NCI-H1105 treated with DMSO at 0.1 percent for 48 hours (cell line): ENCODE data around the gene CD247.

Experiments used
- DNase-seq: peaks from one replicate; lab custom pipeline; 2025; lab: John Stamatoyannopoulos, UW

CD247 gene

GRCh38 chr1:167542109-167543032 lies 24.0 kb upstream of the CD247 start:
- peak; percentile 51 for DNase-seq

GRCh38 chr1:167541610-167542009 lies 23.3 kb upstream of the CD247 start:
- DNase-seq, result no peak

DNA sequence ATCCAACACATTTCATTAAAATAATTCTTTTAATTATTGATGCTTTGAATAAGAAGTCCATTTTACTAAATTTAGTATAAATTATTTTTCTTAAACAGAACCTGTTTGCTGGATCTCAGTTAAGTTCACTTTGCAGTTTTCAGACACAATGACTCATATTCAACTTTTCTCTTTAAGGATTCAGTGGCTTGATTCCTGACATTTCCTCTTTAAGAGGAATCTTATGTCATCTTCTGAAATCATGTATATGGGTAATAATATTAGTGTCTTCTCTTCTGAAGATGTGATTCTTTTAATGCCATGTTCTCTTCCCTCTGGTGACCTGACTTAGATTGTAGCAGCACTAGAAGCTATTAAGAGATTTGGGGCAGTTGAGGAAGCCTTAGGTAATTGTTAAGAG lies 22.7 kb upstream of the CD247 start:
- no peak for DNase-seq

- DNase-seq, result no peak
Measured at GRCh38 chr1:167538657-167539056, 20.3 kb upstream of the CD247 start.

DNA sequence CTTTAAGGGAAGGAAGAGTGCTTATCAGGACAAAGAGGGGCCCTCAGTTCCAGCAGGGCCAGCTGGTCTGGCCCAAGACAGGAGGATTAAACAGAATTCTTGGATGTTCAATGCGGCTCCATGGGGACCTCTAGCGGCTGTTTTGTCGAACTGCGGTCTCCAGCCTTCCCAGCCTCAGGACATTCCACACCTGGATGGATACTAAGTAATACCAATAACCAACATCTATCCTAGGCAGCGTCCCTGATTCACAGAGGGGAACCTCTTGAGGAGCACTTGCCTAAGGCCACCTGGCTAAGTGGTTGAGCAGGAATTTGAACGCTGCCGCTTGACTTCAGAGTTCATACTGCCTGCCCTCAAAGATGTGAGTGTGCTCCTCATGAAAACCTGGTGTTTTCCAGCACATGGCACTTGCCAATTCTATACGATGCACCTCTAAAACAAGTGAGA lies 15.5 kb upstream of the CD247 start:
- DNase-seq, result peak; percentile 38

DNA sequence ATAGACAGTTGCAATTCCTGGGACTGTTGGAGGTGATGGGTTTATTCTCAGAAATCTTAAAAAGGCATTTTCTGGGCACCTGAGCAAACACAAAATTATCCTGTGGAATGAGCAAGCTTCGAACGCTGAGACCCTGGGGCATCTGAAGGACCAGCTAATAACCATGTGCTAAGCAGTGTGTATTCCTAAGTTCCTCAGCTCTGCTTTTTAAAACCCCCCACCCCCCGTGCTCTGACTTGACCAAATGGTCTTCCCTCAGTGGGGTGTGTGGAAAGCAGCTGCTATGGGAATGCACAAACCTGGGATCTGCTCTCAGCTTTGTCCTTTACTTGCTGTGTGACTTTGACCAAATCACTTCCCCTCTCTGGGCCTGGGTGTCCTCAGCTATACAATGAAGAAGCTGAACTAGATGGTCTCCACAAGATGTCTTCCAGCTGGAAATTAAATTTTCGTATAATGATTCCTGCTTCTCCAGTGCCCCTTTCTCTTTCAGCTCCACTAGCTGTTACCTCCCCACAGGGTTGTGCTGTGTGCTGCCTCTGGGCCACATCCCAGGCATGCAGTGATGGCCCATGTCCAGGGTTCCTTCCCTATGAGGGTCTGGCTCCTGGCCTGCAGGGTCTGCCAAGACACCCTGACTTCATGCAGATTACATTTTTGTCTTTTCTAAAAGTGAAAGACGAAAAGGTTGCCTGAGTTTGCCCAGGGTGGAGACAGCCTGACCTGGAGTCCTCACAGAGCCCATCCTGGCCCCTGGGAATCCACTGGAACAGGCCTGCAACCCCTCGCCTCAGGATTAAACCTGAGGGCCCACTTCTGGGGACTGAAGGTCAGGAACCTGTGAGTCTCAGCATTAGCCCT lies 14.9 kb upstream of the CD247 start:
- no peak for DNase-seq

- no peak for DNase-seq
Measured at GRCh38 chr1:167532375-167532774, 14.0 kb upstream of the CD247 start.

DNA sequence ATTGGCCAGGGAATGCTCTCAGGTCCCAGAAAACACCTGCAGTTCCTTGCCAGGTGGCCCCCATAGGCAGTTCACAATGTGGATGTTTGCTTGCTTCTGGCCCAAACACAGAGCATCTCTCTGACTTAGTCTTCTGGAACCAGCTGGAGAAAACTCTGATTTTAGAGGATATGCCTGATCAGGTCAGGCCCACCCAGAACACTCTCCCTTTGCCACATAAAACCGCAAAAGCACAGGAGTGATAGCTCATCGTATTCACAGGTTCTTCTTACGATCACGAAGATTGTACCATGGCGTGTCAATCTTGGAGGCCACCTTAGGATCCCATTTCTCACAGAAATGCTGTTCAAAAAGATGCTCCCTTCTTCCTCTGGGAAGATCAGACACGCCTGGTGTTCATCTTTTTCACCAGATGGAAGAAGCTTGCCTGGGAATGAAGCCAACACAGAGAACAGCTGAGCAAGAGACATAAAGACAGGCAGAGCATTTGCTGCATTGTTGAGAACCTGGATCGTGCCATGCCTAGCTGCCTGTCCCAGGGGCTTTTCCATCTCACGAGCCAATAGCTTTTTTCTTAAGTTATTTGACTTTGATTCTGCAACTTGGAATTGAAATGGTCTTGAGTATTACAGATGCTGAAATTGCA lies 11.6 kb upstream of the CD247 start:
- DNase-seq, result peak; percentile 66

DNA sequence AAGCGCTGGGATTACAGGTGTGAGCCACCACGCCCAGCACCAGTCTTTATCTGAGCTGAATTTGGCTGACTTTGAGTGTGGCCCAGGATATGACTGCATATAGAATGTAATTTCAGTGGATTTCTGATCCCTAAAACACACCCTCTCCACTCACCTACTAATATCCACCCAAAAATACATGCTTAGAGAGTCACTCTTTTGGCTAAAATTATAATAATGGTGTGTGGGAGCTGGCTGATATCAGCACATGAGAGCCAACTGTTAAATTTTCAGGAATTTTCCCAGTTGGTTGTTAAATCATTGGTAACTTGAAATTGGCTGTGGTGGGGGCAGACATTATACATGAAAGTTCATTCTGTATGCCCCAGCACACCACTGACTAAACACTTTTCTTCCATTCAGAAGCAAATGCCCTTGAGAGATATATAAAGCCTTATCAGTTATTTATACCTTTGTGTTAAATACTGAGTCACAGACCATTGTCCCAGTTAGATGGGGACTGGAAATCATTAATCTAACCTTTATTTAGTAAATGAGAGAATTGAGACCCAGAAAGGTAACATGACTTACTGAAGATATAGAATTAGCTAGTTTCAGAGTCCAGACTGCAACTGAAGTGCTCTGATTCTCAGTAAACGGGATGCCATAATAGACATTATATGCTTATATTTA lies 9.9 kb upstream of the CD247 start:
- DNase-seq, result no peak

DNA sequence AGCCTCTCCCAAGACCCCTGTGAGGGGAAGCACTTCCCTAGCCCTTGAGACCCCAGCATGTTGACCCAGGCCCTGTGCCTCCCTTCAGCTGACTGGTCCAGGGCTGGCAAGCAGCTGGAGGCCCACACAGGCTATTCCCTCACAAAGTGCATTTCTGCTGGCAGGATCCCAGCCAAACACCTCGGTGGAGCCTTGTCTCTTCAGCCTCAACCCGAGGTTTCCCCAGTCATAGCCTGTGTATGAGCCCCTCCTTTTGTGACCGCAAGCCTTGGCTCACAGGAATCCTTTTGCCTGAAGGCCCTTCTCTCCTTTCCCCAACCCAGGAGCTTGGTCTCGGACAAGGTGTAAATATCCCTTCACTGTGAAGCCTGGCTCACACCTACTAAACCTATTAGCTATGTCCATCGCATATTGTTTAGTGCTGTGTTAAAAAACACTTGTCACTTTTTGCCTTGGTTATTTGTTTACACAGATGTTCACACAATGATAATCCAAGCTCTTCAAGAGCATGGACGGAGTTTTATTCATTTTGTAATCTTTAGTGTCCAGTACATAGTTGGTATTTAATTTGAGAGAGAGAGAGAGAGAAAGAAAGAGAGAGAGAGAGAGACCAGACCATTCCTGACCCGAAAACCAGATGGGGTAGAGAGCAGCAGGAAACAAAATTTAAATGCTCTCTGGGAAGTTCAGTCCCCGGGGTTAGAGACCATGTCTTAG lies 8.5 kb upstream of the CD247 start:
- DNase-seq, result no peak

- DNase-seq, result no peak
Measured at GRCh38 chr1:167524651-167525050, 6.3 kb upstream of the CD247 start.

GRCh38 chr1:167522246-167522645 lies 3.9 kb upstream of the CD247 start:
- DNase-seq, result no peak

GRCh38 chr1:167520711-167521206 lies 2.4 kb upstream of the CD247 start:
- no peak for DNase-seq

DNA sequence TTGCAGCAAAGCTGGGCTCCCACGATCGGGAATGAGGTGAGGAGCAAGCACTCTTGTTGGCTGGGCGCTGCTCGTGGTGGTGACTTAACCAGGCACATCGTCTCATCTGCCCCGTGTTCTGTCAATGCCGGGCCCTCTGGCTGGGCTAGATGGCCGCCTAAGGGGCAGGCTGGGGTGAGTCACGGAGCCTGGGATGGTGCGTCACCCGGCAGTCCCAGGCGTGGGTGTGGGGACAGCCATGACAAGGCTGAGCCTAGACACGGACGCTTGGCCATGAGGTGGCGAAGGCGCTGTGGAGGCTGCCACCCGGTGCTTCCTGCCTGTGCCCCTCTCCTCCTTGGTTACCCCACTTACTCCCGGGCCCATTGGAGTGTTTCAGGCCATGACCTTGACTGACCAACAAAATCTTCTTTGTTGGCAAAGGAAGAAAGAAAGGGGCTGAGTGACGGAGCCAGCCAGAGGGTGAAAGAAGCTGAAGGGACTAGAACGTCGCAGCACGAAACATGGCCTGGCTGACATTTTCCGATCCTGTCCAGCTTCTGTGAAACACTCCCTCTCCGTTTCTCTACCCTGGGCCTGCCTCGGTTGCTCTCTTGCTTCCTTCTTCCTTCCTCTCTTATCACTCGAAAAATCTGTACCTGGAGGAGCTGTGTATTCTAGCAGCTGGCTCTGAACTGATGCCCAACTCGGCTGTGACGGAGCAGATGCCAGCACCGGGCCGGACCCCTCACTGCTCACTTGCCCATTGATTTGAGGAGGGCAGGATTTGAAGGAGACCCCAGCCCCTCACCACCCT lies 596 bp downstream of the CD247 start:
- DNase-seq, result no peak

DNA sequence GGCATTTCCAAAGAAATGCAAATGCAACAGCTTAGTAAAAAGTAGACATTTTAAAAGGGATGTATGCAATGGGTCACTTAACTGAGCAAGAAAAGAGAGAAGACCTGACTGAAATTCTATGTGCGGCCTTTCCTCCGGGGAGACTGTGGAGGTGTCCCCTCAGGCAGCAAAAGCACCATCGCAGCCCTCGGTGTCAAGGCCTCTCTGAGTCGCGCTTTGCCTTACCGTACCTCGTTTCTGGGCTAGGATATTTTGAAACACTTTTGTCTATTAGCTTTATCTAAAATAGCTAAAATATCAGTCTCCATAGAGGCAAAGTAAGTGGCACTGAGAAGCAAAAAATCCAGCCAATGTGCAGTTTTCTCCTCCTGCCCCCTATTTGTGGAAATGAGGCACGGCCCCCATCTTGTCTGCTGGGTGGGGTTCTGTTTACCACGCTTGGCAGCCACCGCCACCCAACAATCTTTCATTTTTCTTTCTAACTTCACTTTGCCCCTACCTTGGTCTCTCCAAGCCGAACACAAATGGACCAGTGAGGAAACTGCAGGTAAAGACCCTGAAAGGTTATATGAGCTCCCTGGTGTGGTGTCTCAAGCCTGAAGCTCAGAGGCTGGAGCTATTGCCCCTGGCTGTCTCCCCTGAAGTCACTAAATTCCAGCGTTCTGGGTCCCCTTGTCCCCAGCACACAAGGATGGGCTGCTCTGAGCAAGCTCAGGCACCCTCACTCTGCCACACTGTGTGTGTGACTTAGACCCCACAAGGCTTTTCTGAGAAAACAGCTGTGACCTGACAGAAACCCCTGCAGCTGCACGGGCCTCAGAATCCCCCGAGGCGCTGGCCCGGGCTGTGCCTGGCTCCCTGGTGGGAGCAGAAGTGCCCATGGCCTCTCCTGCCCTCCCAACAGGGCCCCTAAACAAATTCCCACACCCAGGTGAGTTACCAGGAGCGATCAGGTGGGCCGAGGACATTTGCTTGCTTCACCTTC lies 1.6 kb downstream of the CD247 start:
- DNase-seq, result no peak

DNA sequence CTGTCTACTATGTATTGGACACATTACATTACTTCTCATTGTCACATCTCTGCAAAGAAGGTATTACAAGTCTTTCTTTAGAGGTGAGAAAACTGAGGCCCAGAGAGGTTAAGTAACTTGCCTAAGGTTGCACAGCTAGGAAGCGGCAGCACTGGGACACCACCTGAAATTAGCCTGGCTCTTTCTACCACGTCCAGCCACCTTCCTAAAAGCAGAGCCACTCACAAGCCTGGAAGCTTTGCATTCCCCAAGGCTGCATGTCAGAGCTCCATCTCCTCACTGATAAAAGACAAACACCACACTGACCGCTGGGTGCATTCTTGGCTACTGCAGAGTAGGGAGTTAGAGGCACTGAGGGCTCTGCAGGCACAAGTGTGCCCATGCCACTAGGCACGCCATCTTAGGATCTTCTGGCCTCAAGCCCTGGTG lies 2.4 kb downstream of the CD247 start:
- no peak for DNase-seq

DNA sequence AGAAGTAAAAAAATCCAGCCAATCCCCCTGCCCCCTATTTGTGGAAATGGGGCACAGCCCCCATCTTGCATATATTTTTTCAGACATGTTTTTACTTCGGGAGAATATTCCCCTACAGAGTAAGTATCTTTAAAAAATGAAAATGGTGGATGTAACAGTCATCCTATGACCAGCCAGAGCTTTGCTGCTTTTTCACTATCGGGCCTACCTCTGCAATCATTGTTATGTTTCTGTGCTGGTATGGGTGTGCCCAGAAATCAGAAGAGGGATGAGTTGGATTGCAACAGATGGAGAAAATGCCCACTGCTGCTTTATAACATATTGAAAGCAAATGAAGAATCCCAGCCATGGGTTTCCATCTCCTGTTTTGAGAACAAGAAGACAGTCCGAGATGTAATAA lies 2.9 kb downstream of the CD247 start:
- DNase-seq, result no peak

DNA sequence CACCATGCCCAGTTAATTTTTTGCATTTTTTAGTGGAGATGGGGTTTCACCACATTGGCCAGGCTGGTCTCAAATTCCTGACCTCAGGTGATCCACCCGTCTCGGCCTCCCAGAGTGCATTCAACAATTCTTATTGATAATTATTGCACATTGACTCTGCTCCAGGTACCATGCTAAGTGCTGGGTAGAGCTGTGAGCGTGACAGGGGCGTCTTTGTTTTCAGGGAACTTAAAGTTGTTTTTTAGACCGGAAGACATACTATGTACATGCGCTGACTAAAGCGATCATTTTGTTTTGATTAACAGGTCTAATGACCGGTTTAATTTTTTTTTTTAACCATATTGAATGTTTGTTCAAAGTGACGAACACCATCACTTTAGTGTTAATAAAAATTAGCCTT lies 4.0 kb downstream of the CD247 start:
- DNase-seq, result no peak
